Measurements from ENCODE around the gene SMIM5. TPM values are rescaled to one million over a fixed set of nuclear protein-coding genes. Genes with fewer than 3 reads are reported as not detected.

Gene SMIM5
- total and polyA plus RNA-seq, 2 of the 13 experiments (the other 11 are each of a cell fraction or from before 2014, with no cell fraction given): not detected

DNA sequence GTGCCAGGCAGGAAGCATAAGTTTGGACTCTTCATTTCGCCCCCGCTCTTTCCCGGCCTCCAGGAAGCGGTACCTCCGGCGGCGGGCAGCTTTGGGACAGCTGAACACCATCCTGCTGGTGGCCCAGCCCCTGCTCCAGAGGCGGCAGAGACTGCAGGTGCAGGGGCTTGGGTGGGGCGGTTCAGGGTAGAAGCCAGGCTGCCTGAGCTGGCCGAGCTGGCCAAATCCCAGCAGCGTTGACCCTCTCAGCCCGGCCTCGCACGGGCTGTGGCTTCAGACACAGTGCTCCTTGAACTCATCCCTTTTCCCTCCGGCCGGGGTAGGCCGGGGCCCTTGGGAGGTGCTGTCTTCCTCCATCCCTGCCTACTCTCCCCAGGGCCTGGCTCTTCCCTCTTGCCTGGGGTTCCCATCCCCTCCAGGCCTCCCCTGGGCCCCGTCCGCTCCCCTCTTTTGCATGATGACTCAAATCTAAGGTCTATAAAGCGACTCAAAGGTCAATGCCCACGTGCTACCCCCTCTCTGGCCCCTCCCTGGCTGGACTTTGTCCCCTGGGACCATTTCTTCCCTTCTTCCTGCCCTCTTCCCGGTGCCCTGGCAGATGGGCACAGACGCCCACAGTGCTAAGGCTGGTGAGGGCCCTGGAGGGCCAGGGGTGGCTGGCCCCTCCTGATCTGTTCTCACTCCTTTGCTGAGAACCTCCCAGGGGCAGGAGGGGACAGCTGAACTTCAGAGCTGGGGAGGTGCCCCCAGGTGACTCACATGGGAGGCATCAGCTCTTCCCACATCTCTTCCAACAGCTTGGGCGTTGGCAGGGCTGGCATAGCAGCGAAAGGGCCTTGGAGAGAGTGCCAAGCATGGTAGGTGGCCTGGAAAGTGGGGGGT, 22.9 kb upstream of the SMIM5 start (continued):
- TF ChIP-seq ZBTB40 (IDR thresholded peaks at IDR 0.05) (no peak), ZBTB40 (CRISPR knock-in tag; IDR thresholded peaks at IDR 0.05) (no peak; the same call in 1 of the 2 replicates), SNRNP70 (IDR thresholded peaks at IDR 0.05; ENCODE audit: low read depth, low read length) (no peak), TAF1 (CRISPR knock-in tag; IDR thresholded peaks at IDR 0.05) (peak; percentile 22; the same call in 1 of the 2 replicates), ZNF891 (CRISPR knock-in tag; IDR thresholded peaks at IDR 0.05) (no peak), ZNF75D (CRISPR knock-in tag; IDR thresholded peaks at IDR 0.05; ENCODE audit: borderline replicate concordance) (no peak)
- TF ChIP-seq, protein P1, sequence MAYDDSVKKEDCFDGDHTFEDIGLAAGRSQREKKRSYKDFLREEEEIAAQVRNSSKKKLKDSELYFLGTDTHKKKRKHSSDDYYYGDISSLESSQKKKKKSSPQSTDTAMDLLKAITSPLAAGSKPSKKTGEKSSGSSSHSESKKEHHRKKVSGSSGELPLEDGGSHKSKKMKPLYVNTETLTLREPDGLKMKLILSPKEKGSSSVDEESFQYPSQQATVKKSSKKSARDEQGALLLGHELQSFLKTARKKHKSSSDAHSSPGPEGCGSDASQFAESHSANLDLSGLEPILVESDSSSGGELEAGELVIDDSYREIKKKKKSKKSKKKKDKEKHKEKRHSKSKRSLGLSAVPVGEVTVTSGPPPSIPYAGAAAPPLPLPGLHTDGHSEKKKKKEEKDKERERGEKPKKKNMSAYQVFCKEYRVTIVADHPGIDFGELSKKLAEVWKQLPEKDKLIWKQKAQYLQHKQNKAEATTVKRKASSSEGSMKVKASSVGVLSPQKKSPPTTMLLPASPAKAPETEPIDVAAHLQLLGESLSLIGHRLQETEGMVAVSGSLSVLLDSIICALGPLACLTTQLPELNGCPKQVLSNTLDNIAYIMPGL (CRISPR knock-in tag; IDR thresholded peaks at IDR 0.05; ENCODE audit: borderline replicate concordance in 1 of 2, low read depth in 1 of 2): no peak
- TF ChIP-seq, protein P2, sequence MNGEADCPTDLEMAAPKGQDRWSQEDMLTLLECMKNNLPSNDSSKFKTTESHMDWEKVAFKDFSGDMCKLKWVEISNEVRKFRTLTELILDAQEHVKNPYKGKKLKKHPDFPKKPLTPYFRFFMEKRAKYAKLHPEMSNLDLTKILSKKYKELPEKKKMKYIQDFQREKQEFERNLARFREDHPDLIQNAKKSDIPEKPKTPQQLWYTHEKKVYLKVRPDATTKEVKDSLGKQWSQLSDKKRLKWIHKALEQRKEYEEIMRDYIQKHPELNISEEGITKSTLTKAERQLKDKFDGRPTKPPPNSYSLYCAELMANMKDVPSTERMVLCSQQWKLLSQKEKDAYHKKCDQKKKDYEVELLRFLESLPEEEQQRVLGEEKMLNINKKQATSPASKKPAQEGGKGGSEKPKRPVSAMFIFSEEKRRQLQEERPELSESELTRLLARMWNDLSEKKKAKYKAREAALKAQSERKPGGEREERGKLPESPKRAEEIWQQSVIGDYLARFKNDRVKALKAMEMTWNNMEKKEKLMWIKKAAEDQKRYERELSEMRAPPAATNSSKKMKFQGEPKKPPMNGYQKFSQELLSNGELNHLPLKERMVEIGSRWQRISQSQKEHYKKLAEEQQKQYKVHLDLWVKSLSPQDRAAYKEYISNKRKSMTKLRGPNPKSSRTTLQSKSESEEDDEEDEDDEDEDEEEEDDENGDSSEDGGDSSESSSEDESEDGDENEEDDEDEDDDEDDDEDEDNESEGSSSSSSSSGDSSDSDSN (CRISPR knock-in tag; IDR thresholded peaks at IDR 0.05): peak; percentile 59

Data from HepG2 (cell line).